Uterus (tissue), 2 donors: Measurements from ENCODE around the gene NTNG1.

Experiments used
- POLR2A ChIP-seq, 2 donors: fragments of 450-650 bp; IDR thresholded peaks; one replicate each; pipeline ENCODE4 v1.6.1; 2016; ENCODE audit warnings: antibody characterized with exemption in 2 of 2, mild to moderate bottlenecking in 1 of 2, moderate library complexity in 1 of 2
- TF ChIP-seq, protein P1 (sequence below), 4 experiments: fragments of 200-600 bp in 2 of 4; fragments of 450-650 bp in 2 of 4; sonication (generic) in 2 of 4; IDR thresholded peaks; one replicate each; pipeline ENCODE4 v1.5.1; 2016 to 2019; ENCODE audit warnings: antibody characterized with exemption in 4 of 4, mild to moderate bottlenecking in 2 of 4, moderate library complexity in 1 of 4

DNA sequence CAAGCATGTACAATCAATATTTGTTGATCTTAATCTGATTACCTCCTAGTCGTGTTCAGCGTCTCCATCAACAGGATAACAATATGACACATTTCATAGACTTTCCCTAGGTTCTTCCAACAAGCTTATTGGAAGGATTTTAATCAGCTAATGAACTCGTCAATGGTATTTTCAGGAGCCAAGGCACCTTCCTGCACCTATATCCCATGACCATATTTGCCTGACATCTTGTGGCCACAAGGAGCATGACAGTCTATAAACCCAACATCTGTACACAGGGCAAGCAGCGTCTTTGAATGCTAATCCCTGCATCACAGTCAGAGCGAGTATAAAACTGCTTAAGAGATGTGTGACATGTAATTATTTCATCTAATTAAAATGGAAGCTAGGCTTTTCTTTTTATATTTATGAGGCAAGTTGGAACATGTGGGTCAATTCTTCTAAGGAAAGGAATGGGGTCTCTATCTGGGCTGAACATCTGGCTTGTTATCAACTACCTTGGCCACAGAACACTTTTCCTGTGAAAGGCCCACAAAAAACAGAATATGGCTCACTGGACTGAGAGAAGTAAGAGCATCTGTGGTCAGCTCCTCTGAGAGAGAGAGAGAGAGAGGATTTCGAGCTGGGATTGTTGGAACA lies 388.8 kb downstream of the NTNG1 start:
- TF ChIP-seq, protein P1, sequence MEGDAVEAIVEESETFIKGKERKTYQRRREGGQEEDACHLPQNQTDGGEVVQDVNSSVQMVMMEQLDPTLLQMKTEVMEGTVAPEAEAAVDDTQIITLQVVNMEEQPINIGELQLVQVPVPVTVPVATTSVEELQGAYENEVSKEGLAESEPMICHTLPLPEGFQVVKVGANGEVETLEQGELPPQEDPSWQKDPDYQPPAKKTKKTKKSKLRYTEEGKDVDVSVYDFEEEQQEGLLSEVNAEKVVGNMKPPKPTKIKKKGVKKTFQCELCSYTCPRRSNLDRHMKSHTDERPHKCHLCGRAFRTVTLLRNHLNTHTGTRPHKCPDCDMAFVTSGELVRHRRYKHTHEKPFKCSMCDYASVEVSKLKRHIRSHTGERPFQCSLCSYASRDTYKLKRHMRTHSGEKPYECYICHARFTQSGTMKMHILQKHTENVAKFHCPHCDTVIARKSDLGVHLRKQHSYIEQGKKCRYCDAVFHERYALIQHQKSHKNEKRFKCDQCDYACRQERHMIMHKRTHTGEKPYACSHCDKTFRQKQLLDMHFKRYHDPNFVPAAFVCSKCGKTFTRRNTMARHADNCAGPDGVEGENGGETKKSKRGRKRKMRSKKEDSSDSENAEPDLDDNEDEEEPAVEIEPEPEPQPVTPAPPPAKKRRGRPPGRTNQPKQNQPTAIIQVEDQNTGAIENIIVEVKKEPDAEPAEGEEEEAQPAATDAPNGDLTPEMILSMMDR (IDR thresholded peaks at IDR 0.05): peak; percentile 53 to 60 (median 58)
- no peak for TF ChIP-seq POLR2A (IDR thresholded peaks at IDR 0.05)
